ENCODE measurements around the gene MAMDC2.

The MAMDC2 gene

DNA sequence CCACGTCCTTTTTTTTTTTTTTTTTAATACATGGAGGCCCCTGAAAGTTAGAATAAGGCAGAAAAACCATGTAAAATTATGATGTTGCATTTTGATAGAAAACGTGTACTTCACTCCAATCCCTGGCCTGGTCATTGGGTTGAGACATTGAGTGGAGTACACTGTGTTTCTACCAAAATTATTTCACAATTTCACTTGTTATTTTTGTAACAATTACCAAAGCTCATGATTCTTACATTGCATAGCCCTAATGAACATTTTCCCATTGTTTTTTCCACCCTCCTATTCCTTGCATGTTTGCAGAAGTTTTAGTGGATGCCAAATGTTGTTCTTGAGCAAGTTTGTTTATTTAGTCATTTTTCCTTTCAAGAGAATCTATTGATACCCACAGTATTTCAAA lies 21.9 kb downstream of the MAMDC2 start:
- DNase-seq (ENCODE audit: low read depth in 2 of 2) = no peak

DNA sequence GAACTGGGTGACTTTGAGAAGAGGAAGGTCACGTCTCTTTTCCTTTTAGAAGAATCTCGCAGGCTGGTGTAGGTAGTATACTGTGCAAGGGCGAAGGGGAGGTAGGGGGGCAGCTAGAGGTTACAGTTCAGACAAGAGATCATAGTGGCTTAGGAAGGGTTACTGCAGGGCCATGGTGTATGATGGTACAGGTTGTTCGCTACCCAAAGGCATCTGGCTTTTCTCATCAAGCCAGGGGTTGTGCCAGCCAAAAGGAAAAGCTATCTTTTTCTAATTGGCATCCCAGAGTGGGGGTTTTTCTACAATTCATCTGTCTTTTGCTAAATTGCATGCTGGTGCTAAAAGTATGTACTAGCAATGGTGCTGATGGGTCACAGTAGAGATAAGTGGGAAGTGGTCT lies 22.8 kb downstream of the MAMDC2 start:
- DNase-seq (ENCODE audit: low read depth in 2 of 2) = no peak

DNA sequence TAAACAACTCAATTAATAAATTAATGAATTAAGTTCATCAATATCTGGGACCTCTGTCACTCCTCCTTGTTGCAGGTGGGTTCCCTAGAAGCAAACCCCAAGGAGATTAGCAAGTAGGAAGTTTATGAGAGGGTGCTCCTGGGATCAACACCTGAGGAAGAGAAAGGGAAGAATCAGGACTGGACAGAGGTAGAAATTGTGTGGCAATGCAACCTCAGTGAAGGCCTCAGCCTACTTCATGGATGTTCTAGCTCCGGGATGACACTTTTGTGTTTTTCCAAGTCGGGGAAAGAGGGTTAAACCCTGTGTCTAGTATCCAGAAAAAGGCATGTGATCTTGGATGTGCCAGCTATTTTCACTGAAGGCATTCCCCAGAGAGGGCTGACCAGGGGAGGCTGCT lies 23.2 kb downstream of the MAMDC2 start:
- DNase-seq (ENCODE audit: low read depth in 2 of 2) = no peak

DNA sequence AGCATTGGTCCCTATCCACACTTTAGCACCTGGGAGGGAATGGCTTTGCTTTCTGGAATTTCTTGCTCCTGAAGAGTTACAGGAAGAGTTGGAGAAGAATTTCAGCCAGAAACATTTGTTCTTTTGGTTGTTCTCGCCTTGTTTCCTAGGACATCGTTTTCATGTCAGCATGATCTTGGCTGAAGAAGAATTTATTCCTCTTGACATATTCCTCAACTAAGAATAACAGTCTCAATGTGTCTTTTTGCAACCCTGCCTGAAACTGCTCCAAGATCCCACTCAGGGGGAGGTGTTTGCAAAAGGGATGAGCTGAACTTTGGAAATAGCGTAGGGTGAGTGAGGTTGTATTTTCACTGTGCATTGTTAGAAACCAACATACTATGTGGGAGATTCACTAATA lies 26.1 kb downstream of the MAMDC2 start:
- no peak for DNase-seq (ENCODE audit: low read depth in 2 of 2)

- DNase-seq (ENCODE audit: low read depth in 2 of 2) = no peak
These were observed 29.5 kb downstream of the MAMDC2 start for GRCh38 chr9:70073193-70073592.

- DNase-seq (ENCODE audit: low read depth in 2 of 2) = no peak
These were observed 30.1 kb downstream of the MAMDC2 start for GRCh38 chr9:70073756-70074155.

- no peak for DNase-seq (ENCODE audit: low read depth in 2 of 2)
These were observed 33.0 kb downstream of the MAMDC2 start for GRCh38 chr9:70076678-70077077.

GRCh38 chr9:70079417-70080037 lies 35.9 kb downstream of the MAMDC2 start:
- no peak for DNase-seq (ENCODE audit: low read depth in 2 of 2)

DNA sequence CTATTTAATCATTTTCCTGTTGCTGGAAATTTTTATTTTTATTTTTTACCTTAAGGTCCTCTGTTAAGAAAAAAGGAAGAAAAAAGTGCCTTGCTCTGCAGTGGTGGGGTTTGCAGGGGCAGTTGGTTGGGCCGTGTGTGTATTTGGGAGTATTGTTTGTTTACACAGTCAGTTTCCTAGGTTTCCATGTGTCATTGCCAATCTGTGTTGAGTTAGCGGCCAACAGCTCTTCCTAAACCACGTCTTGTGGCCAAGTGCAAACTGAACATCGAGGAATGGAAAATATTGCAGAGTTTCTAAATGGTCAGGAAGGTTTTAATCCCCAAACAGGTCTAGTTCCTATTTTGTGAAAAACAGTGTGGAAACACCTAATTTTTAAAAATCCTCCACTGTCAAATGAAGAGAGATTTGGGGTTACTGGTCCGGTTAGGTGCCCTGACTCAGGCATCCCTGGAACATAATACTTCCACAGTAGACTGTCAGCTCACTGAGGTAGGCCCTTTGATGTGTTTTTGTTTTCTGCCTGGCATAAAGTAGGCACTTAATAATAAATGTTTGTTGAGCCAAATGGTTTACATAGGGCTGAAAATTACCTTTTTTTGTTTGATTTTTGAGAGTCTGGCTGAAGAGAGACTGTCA lies 37.0 kb downstream of the MAMDC2 start:
- DNase-seq (ENCODE audit: low read depth in 2 of 2) = no peak

GRCh38 chr9:70081120-70081495 lies 37.5 kb downstream of the MAMDC2 start:
- DNase-seq (ENCODE audit: low read depth in 2 of 2) = no peak

GRCh38 chr9:70083429-70083828 lies 39.8 kb downstream of the MAMDC2 start:
- no peak for DNase-seq (ENCODE audit: low read depth in 2 of 2)

GRCh38 chr9:70085241-70085640 lies 41.6 kb downstream of the MAMDC2 start:
- no peak for DNase-seq (ENCODE audit: low read depth in 2 of 2)

- no peak for DNase-seq (ENCODE audit: low read depth in 2 of 2)
These were observed 47.5 kb downstream of the MAMDC2 start for GRCh38 chr9:70091103-70091502.

- DNase-seq (ENCODE audit: low read depth in 2 of 2) = no peak
These were observed 47.9 kb downstream of the MAMDC2 start for GRCh38 chr9:70091572-70091971.

DNA sequence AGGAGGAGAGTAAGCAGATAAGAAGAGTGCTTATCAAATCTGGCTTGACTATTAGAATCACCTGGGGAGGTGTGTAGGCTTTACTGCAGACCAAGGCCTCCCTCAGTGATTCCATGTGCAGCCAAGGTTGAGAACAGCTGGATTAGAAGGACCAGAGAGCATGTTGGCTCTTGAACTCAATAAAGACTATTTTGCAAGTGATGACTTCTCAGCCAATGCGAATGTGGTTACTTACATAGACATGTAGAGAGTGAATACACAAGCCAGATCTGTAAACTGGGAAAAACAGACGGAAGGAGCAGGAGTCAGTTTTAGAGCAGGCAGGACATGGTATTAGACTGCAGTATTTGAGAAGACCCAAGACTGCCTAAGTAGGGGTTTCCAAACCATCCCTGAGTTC lies 48.5 kb downstream of the MAMDC2 start:
- no peak for DNase-seq (ENCODE audit: low read depth in 2 of 2)

GRCh38 chr9:70093095-70093494 lies 49.4 kb downstream of the MAMDC2 start:
- DNase-seq (ENCODE audit: low read depth in 2 of 2) = no peak

DNA sequence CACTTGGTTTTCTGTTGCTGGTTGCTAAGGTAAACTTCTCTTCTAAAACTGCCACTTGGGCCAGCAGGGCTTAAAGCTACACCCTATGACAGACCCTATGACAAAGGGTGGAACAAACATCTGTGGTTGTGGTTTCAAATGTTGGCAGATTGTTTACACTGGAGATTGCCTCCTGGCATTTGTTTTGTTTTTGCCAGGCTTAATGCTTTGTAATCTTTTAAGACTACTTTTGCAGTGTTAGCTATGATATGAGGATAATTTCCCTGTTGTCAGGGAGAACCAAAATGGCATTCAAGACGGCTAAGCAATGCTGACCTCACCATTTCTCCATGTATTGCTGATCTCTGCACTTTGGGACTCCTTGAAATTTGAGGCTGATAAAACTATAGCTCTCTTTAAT lies 50.3 kb downstream of the MAMDC2 start:
- DNase-seq (ENCODE audit: low read depth in 2 of 2) = no peak

DNA sequence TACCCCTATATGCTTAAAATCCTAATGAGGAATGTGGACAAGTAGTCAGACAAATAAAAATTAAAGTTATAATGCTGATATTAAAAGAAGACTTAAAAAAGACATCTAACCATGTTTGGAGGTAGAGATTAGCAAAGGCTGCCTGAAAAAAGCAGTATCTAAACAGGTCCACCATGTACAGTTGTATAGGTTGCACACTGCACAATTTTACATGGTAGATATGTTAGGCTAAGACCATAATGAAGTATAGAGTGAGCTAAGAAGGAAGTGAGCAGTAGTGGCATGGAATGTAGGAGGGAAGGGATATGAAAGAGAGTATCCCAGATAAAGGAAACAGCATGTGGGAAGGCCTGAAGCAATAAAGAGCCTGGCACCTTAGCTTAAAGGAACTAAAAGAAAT lies 51.1 kb downstream of the MAMDC2 start:
- DNase-seq (ENCODE audit: low read depth in 2 of 2) = no peak

DNA sequence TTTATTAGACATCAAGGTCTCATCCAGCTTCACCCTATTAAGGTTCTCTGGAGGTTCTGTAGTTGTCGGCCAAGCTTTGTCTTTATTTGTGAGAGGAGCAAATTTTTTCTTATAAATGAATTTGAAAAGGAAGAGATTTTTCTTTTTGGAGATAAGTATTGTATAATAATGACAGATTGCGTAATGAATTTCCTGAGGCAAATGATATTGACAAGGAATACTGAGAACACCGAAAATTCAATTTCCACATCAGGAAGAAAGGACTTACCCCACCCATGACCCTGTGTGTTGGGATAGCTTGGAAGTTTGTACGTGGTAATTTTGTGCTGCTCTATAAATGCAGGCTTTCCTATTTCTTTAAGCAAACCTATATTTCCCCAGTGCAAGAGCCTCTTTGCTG lies 53.5 kb downstream of the MAMDC2 start:
- no peak for DNase-seq (ENCODE audit: low read depth in 2 of 2)

DNA sequence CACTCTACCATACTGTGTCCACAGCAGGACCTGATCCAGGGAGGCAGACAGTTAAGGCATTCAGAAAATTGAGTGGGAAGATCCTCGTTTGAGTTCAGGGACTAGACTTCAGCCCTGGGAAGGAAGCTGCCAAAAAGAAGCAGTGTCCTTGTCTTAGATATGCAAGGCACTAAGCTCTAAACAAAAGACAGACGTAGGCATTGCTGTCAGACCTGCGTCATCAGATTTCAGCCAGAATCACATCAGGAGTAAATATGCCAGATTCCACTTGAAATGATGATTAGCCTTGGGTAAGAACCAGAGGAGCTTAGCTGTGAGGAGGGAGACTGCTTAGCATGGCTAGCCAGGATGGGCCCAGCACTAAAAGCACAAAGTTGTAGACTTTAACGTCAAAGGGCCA lies 56.7 kb downstream of the MAMDC2 start:
- no peak for DNase-seq (ENCODE audit: low read depth in 2 of 2)

DNA sequence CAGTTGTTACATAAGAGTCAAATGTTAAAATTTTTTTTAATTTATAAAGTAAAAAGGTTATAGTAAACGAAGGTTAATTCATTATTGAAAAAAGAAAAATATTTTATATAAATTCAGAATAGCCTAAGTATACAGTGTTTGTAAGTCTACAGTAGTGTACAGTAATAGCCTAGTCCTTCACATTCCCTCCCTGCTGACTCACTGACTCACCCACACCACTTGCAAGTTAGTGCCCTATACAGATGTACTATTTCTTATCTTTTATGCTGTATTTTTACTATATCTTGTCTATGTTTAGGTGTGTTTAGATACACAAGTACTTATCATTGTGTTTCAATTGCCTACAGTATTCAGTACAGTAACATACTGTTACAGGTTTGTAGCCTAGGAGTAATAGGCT lies 57.6 kb downstream of the MAMDC2 start:
- no peak for DNase-seq (ENCODE audit: low read depth in 2 of 2)

GRCh38 chr9:70105147-70105546 lies 61.5 kb downstream of the MAMDC2 start:
- no peak for DNase-seq (ENCODE audit: low read depth in 2 of 2)

GRCh38 chr9:70106571-70106970 lies 62.9 kb downstream of the MAMDC2 start:
- no peak for DNase-seq (ENCODE audit: low read depth in 2 of 2)

DNA sequence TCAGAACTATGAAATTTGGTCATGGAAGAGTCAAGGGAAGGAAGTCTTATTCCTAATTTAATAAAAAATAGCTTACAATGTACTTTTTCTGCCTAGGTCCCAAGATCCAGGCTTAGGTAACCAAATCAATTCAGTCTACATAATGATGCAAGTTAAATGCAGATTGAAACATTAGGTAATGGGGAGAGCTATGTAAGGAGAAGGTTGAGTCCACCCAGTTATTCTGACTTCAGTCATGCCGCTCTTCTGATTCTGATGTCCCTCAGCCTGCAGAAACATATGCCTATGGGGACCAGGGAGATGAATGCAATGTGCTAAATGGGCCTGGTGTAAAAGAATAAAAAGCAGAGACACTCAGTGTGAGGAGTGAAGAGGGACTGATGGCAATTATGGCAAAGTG lies 63.9 kb downstream of the MAMDC2 start:
- DNase-seq (ENCODE audit: low read depth in 2 of 2) = no peak

Data from activated CD4-positive, alpha-beta T cell treated with anti-CD3 and anti-CD28 coated beads for 24 hours (primary cell).